ENCODE results near the gene NUDT3.
"Not testable (repeated sequence)": the region's sequence is repeated elsewhere in the genome, so short reads cannot be mapped to it uniquely, and the experiment has no call there.

NUDT3 gene

GRCh38 chr6:34274129-34274528, 118.3 kb downstream of the NUDT3 start:
- no peaks in the 10 kb centered on the region for H3K9me3 ChIP-seq (ENCODE audit: control insufficient read depth in 2 of 2, low read length in 2 of 2)
- H3K9ac ChIP-seq (ENCODE audit: low read length in 2 of 2) = no peak overlapping the region
- H3K36me3 ChIP-seq (ENCODE audit: control insufficient read depth in 2 of 2, insufficient read depth in 2 of 2, low read length in 2 of 2) = peaks cover 0 to 5% of the 10 kb centered on the region in 2 donors
- H3K27me3 ChIP-seq (ENCODE audit: control insufficient read depth in 1 of 2, insufficient read depth in 2 of 2, low read length in 2 of 2) = no peaks in the 10 kb centered on the region
- H3K4me1 ChIP-seq (ENCODE audit: control insufficient read depth, insufficient read depth, low read length) = peaks cover 2% of the 10 kb centered on the region
- no peak overlapping the region for H3K4me3 ChIP-seq (ENCODE audit: low read length in 2 of 2)
- no peak overlapping the region for H3K27ac ChIP-seq (ENCODE audit: low read length)

GRCh38 chr6:34273242-34273805, 119.1 kb downstream of the NUDT3 start:
- Histone ChIP-seq H3K4me1 (ENCODE audit: control insufficient read depth, insufficient read depth, low read length) (peaks cover 2% of the 10 kb centered on the region), H3K4me3 (ENCODE audit: low read length in 2 of 2) (no peak overlapping the region), H3K36me3 (ENCODE audit: control insufficient read depth in 2 of 2, insufficient read depth in 2 of 2, low read length in 2 of 2) (peaks cover 0 to 3% of the 10 kb centered on the region in 2 donors), H3K9me3 (ENCODE audit: control insufficient read depth in 2 of 2, low read length in 2 of 2) (no peaks in the 10 kb centered on the region), H3K27me3 (ENCODE audit: control insufficient read depth in 1 of 2, insufficient read depth in 2 of 2, low read length in 2 of 2) (no peaks in the 10 kb centered on the region), H3K9ac (ENCODE audit: low read length in 2 of 2) (no peak overlapping the region), H3K27ac (ENCODE audit: low read length) (no peak overlapping the region)

DNA sequence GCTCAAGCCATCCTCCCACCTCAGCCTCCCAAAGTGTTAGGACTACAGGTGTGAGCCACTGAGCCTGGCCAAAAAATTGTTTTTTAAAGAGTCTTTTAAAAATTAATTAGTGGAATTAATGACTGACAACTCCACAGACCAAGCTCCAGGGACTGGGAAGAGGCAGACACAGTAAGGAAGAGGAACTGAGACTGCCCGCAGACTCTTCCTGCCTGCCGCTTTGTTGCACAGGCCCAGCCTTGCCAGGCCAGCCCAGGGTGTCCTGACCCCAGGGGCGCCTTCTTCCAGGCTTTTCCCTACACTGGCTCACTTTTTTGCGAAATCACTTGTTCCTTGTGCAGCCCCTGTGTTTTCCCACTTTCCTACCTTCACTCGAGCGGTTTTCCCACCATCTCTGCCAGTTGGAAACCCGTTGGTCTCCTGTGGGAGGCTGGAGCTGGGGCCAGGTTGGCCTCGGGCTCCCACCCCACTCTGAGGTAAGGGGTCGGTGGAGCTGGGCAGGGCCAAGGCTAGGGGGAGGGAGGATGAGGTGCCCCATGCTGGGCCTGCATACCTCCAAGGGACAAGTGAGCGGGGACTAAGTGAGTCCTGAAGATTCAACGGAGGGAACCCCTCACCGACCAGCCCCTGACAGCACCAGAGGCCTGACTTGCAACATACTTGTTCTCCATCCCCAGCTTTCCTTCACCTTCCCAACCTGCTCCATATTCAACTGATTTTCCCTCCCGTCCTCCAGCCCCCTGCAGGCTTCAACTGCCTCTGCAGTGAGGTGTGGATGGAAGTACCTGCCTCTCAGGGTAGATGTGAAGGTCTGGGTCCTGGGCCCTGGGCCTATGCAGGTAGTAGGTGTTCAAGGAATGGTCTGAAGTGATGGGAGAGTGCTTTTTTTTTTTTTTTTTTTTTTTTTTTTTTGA, 120.2 kb downstream of the NUDT3 start:
- H3K36me3 ChIP-seq (ENCODE audit: control insufficient read depth in 2 of 2, insufficient read depth in 2 of 2, low read length in 2 of 2) = no peaks in the 10 kb centered on the region
- no peaks in the 10 kb centered on the region for H3K27me3 ChIP-seq (ENCODE audit: control insufficient read depth in 1 of 2, insufficient read depth in 2 of 2, low read length in 2 of 2)
- peaks cover 2% of the 10 kb centered on the region for H3K4me1 ChIP-seq (ENCODE audit: control insufficient read depth, insufficient read depth, low read length)
- no peak overlapping the region for H3K9ac ChIP-seq (ENCODE audit: low read length in 2 of 2)
- no peaks in the 10 kb centered on the region for H3K9me3 ChIP-seq (ENCODE audit: control insufficient read depth in 2 of 2, low read length in 2 of 2)
- no peak overlapping the region for H3K4me3 ChIP-seq (ENCODE audit: low read length in 2 of 2)
- H3K27ac ChIP-seq (ENCODE audit: low read length) = no peak overlapping the region

- not testable (repeated sequence) for H3K36me3 ChIP-seq (ENCODE audit: control insufficient read depth in 2 of 2, insufficient read depth in 2 of 2, low read length in 2 of 2)
These were observed 122.7 kb downstream of the NUDT3 start for GRCh38 chr6:34269658-34270341.

DNA sequence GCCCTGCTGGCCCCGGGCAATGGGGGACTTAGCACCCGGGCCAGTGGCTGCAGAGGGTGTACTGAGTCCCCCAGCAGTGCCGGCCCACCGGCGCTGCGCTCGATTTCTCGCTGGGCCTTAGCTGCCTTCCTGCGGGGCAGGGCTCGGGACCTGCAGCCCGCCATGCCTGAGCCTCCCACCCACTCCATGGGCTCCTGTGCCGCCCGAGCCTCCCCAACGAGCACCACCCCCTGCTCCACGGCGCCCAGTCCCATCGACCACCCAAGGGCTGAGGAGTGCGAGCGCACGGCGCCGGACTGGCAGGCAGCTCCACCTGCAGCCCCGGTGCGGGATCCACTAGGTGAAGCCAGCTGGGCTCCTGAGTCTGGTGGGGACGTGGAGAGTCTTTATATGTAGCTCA, 123.3 kb downstream of the NUDT3 start:
- not testable (repeated sequence) for H3K4me1 ChIP-seq (ENCODE audit: control insufficient read depth, insufficient read depth, low read length); H3K9ac ChIP-seq (ENCODE audit: low read length in 2 of 2); H3K27me3 ChIP-seq (ENCODE audit: control insufficient read depth in 1 of 2, insufficient read depth in 2 of 2, low read length in 2 of 2); H3K27ac ChIP-seq (ENCODE audit: low read length); H3K9me3 ChIP-seq (ENCODE audit: control insufficient read depth in 2 of 2, low read length in 2 of 2); H3K36me3 ChIP-seq (ENCODE audit: control insufficient read depth in 2 of 2, insufficient read depth in 2 of 2, low read length in 2 of 2); H3K4me3 ChIP-seq (ENCODE audit: low read length in 2 of 2)

More at GRCh38 chr6:34269658-34270341, 122.7 kb downstream of the NUDT3 start:
- not testable (repeated sequence) for H3K27me3 ChIP-seq (ENCODE audit: control insufficient read depth in 1 of 2, insufficient read depth in 2 of 2, low read length in 2 of 2); H3K27ac ChIP-seq (ENCODE audit: low read length); H3K4me3 ChIP-seq (ENCODE audit: low read length in 2 of 2); H3K9me3 ChIP-seq (ENCODE audit: control insufficient read depth in 2 of 2, low read length in 2 of 2); H3K9ac ChIP-seq (ENCODE audit: low read length in 2 of 2); H3K4me1 ChIP-seq (ENCODE audit: control insufficient read depth, insufficient read depth, low read length)

- no peak overlapping the region for H3K4me3 ChIP-seq (ENCODE audit: low read length in 2 of 2)
- H3K9ac ChIP-seq (ENCODE audit: low read length in 2 of 2) = no peak overlapping the region
- no peaks in the 10 kb centered on the region for H3K4me1 ChIP-seq (ENCODE audit: control insufficient read depth, insufficient read depth, low read length)
- no peaks in the 10 kb centered on the region for H3K27me3 ChIP-seq (ENCODE audit: control insufficient read depth in 1 of 2, insufficient read depth in 2 of 2, low read length in 2 of 2)
- no peak overlapping the region for H3K27ac ChIP-seq (ENCODE audit: low read length)
- no peaks in the 10 kb centered on the region for H3K9me3 ChIP-seq (ENCODE audit: control insufficient read depth in 2 of 2, low read length in 2 of 2)
- no peaks in the 10 kb centered on the region for H3K36me3 ChIP-seq (ENCODE audit: control insufficient read depth in 2 of 2, insufficient read depth in 2 of 2, low read length in 2 of 2)
These were observed 124.7 kb downstream of the NUDT3 start for GRCh38 chr6:34267746-34268145.

GRCh38 chr6:34263484-34263883, 129.0 kb downstream of the NUDT3 start:
- not testable (repeated sequence) for H3K4me3 ChIP-seq (ENCODE audit: low read length in 2 of 2); H3K9me3 ChIP-seq (ENCODE audit: control insufficient read depth in 2 of 2, low read length in 2 of 2); H3K27ac ChIP-seq (ENCODE audit: low read length); H3K4me1 ChIP-seq (ENCODE audit: control insufficient read depth, insufficient read depth, low read length); H3K36me3 ChIP-seq (ENCODE audit: control insufficient read depth in 2 of 2, insufficient read depth in 2 of 2, low read length in 2 of 2); H3K9ac ChIP-seq (ENCODE audit: low read length in 2 of 2); H3K27me3 ChIP-seq (ENCODE audit: control insufficient read depth in 1 of 2, insufficient read depth in 2 of 2, low read length in 2 of 2)

GRCh38 chr6:34260576-34261267, 131.7 kb downstream of the NUDT3 start:
- no peak overlapping the region for H3K27ac ChIP-seq (ENCODE audit: low read length)
- no peak overlapping the region for H3K4me3 ChIP-seq (ENCODE audit: low read length in 2 of 2)
- H3K9me3 ChIP-seq (ENCODE audit: control insufficient read depth in 2 of 2, low read length in 2 of 2) = no peaks in the 10 kb centered on the region
- no peaks in the 10 kb centered on the region for H3K4me1 ChIP-seq (ENCODE audit: control insufficient read depth, insufficient read depth, low read length)
- no peaks in the 10 kb centered on the region for H3K36me3 ChIP-seq (ENCODE audit: control insufficient read depth in 2 of 2, insufficient read depth in 2 of 2, low read length in 2 of 2)
- no peak overlapping the region for H3K9ac ChIP-seq (ENCODE audit: low read length in 2 of 2)
- no peaks in the 10 kb centered on the region for H3K27me3 ChIP-seq (ENCODE audit: control insufficient read depth in 1 of 2, insufficient read depth in 2 of 2, low read length in 2 of 2)

- Histone ChIP-seq H3K4me3 (ENCODE audit: low read length in 2 of 2) (no peak overlapping the region), H3K27me3 (ENCODE audit: control insufficient read depth in 1 of 2, insufficient read depth in 2 of 2, low read length in 2 of 2) (no peaks in the 10 kb centered on the region), H3K9ac (ENCODE audit: low read length in 2 of 2) (no peak overlapping the region)
These were observed 132.9 kb downstream of the NUDT3 start for GRCh38 chr6:34259529-34260069.

DNA sequence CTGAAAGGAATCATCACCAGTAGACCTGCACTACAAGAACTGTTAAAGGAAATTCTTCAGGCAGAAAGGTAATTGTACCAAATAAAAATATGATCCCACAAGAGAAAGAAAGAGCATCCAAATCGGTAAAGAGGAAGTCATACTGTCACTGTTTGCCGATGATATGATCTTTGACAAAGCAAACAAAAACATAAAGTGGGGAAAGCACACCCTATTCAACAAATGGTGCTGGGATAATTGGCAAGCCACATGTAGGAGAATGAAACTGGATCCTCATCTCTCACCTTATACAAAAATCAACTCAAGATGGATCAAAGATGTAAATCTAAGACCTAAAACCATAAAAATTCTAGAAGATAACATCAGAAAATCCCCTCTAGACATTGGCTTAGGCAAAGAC, 140.1 kb downstream of the NUDT3 start:
- H3K27ac ChIP-seq (ENCODE audit: low read length); H3K36me3 ChIP-seq (ENCODE audit: control insufficient read depth in 2 of 2, insufficient read depth in 2 of 2, low read length in 2 of 2); H3K4me3 ChIP-seq (ENCODE audit: low read length in 2 of 2); H3K9me3 ChIP-seq (ENCODE audit: control insufficient read depth in 2 of 2, low read length in 2 of 2); H3K27me3 ChIP-seq (ENCODE audit: control insufficient read depth in 1 of 2, insufficient read depth in 2 of 2, low read length in 2 of 2); H3K9ac ChIP-seq (ENCODE audit: low read length in 2 of 2): not testable (repeated sequence)
- H3K4me1 ChIP-seq (ENCODE audit: control insufficient read depth, insufficient read depth, low read length) = peaks cover 20% of the 10 kb centered on the region

More at GRCh38 chr6:34259529-34260069, 132.9 kb downstream of the NUDT3 start:
- Histone ChIP-seq H3K36me3 (ENCODE audit: control insufficient read depth in 2 of 2, insufficient read depth in 2 of 2, low read length in 2 of 2) (no peaks in the 10 kb centered on the region), H3K4me1 (ENCODE audit: control insufficient read depth, insufficient read depth, low read length) (no peaks in the 10 kb centered on the region), H3K27ac (ENCODE audit: low read length) (no peak overlapping the region), H3K9me3 (ENCODE audit: control insufficient read depth in 2 of 2, low read length in 2 of 2) (no peaks in the 10 kb centered on the region)

All from stomach smooth muscle (tissue), 2 donors.